Natural killer cell treated with Interleukin-12 subunit alpha and Interleukin-12 subunit beta and Interleukin-15 and Interleukin-18, amount 100 ng/mL, for 72 hours (primary cell): Measurements from ENCODE around the gene ADARB2. TPM values are rescaled to one million over a fixed set of nuclear protein-coding genes. Genes with fewer than 3 reads are reported as not detected.

ENCODE experiments used
- ATAC-seq, 2 donors: fragments of 150-1000 bp; cut with Tn5 transposase in 1 of 2; sonication (Bioruptor Pico), chemical (Tn5 transposase) in 1 of 2; 2 replicates each; pipeline ENCODE4 v1.10.0; 2021
- DNase-seq: peaks from one replicate; pipeline ENCODE4 v3.0.0; 2022; ENCODE audit warnings: low spot score
- H3K27ac Mint-ChIP-seq, 2 donors: 1 replicate in 1 of 2; 2 replicates in 1 of 2; pipeline ENCODE4 v1.8.0; 2022; ENCODE audit warnings: mixed read lengths in 2 of 2, mild to moderate bottlenecking in 1 of 2, moderate library complexity in 1 of 2
- H3K27me3 Mint-ChIP-seq, 2 donors: 1 replicate in 1 of 2; 2 replicates in 1 of 2; pipeline ENCODE4 v1.8.0; 2022; ENCODE audit warnings: mixed read lengths in 2 of 2
- H3K36me3 Mint-ChIP-seq: one replicate; pipeline ENCODE4 v1.8.0; 2022; ENCODE audit warnings: mixed read lengths
- H3K4me1 Mint-ChIP-seq, 2 donors: 1 replicate in 1 of 2; 2 replicates in 1 of 2; pipeline ENCODE4 v1.8.0; 2022; ENCODE audit warnings: low read depth in 2 of 2, mixed read lengths in 2 of 2, mild to moderate bottlenecking in 1 of 2
- H3K4me3 Mint-ChIP-seq: one replicate; pipeline ENCODE4 v1.8.0; 2022; ENCODE audit warnings: mixed read lengths
- H3K9me3 Mint-ChIP-seq: 2 replicates; pipeline ENCODE4 v1.8.0; 2022; ENCODE audit warnings: mixed read lengths
- total RNA-seq, 2 donors: library from RNA; stranded (reverse); gene quantifications; one replicate each; pipeline ENCODE4 v1.2.3, GENCODE V29; 2022

Gene ADARB2
- total RNA-seq, 2 donors from 2014 or later: not detected

- Mint-ChIP-seq H3K36me3 (peaks cover 34% of the 10 kb centered on the region), H3K4me1 (peaks cover 16 to 25% of the 10 kb centered on the region in 2 donors), H3K27ac (no peak overlapping the region), H3K9me3 (no peaks in the 10 kb centered on the region), H3K27me3 (no peaks in the 10 kb centered on the region), H3K4me3 (no peak overlapping the region)
- ATAC-seq (no peak), DNase-seq (no peak)
Measured at GRCh38 chr10:1128649-1129048, 608.7 kb downstream of the ADARB2 start.

GRCh38 chr10:1128115-1128514 lies 609.2 kb downstream of the ADARB2 start:
- Mint-ChIP-seq H3K36me3 (peaks cover 39% of the 10 kb centered on the region), H3K27ac (no peak overlapping the region), H3K27me3 (no peaks in the 10 kb centered on the region), H3K9me3 (no peaks in the 10 kb centered on the region), H3K4me1 (peaks cover 17 to 26% of the 10 kb centered on the region in 2 donors), H3K4me3 (no peak overlapping the region)
- DNase-seq (no peak), ATAC-seq (no peak)

- no peaks in the 10 kb centered on the region for H3K27me3 Mint-ChIP-seq
- DNase-seq (no peak), ATAC-seq (no peak)
- H3K27ac Mint-ChIP-seq: no peak overlapping the region
- H3K9me3 Mint-ChIP-seq: no peaks in the 10 kb centered on the region
- peaks cover 22 to 26% of the 10 kb centered on the region in 2 donors for H3K4me1 Mint-ChIP-seq
- H3K36me3 Mint-ChIP-seq: peaks cover 39% of the 10 kb centered on the region
- no peak overlapping the region for H3K4me3 Mint-ChIP-seq
Measured at GRCh38 chr10:1127629-1128028, 609.7 kb downstream of the ADARB2 start.
